ENCODE measurements around the gene SOX6. TPM values are rescaled to one million over a fixed set of nuclear protein-coding genes. Genes with fewer than 3 reads are reported as not detected.

SOX6 gene
- total RNA-seq, 1 donor from 2014 or later, result 7.6 TPM

DNA sequence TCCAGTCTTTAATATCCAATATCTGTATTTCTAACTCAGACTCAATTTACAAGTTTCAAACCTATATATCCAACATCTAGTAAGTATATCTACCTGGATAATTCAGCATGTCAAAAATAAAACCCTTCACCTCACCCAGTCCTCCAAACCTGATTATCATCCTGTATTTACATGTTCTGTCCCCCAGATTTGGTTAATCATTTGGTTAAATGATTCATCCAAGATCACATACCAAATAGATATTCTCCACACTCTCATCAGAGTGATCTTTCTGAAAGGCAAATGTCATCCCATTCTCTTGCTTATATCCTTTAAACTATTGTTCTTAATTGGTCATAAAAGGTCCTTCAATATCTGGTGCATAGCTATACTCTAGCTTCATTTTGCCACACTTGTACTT, 199.0 kb downstream of the SOX6 start:
- Histone ChIP-seq H3K79me2 (ENCODE audit: low read depth) (no peaks in the 10 kb centered on the region), H2AFZ (replicated peaks) (no peak overlapping the region), H3K27ac (no peak overlapping the region), H3K9me3 (ENCODE audit: low read depth) (no peaks in the 10 kb centered on the region), H3K9ac (no peak overlapping the region), H3F3A (ENCODE audit: low read depth) (no peaks in the 10 kb centered on the region), H4K20me1 (ENCODE audit: low read depth) (no peaks in the 10 kb centered on the region), H3K4me3 (no peak overlapping the region), H3K4me1 (peaks cover 4% of the 10 kb centered on the region), H3K36me3 (no peaks in the 10 kb centered on the region), H3K27me3 (no peaks in the 10 kb centered on the region), H3K4me2 (no peak overlapping the region)
- TF ChIP-seq EZH2 (IDR thresholded peaks at IDR 0.05), result no peak
- no peak for TF ChIP-seq EZH2phosphoT487 (IDR thresholded peaks at IDR 0.05)
- TF ChIP-seq, protein P1, sequence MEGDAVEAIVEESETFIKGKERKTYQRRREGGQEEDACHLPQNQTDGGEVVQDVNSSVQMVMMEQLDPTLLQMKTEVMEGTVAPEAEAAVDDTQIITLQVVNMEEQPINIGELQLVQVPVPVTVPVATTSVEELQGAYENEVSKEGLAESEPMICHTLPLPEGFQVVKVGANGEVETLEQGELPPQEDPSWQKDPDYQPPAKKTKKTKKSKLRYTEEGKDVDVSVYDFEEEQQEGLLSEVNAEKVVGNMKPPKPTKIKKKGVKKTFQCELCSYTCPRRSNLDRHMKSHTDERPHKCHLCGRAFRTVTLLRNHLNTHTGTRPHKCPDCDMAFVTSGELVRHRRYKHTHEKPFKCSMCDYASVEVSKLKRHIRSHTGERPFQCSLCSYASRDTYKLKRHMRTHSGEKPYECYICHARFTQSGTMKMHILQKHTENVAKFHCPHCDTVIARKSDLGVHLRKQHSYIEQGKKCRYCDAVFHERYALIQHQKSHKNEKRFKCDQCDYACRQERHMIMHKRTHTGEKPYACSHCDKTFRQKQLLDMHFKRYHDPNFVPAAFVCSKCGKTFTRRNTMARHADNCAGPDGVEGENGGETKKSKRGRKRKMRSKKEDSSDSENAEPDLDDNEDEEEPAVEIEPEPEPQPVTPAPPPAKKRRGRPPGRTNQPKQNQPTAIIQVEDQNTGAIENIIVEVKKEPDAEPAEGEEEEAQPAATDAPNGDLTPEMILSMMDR (IDR thresholded peaks at IDR 0.05), result no peak
- DNase-seq (ENCODE audit: low spot score), result no peak
- Mint-ChIP-seq H3K4me1 (peaks cover 14% of the 10 kb centered on the region), H3K27me3 (ENCODE audit: insufficient read depth, low read depth) (no peaks in the 10 kb centered on the region), H3K4me3 (no peak overlapping the region), H3K9me3 (no peaks in the 10 kb centered on the region), H3K36me3 (no peaks in the 10 kb centered on the region), H3K27ac (no peak overlapping the region)

DNA sequence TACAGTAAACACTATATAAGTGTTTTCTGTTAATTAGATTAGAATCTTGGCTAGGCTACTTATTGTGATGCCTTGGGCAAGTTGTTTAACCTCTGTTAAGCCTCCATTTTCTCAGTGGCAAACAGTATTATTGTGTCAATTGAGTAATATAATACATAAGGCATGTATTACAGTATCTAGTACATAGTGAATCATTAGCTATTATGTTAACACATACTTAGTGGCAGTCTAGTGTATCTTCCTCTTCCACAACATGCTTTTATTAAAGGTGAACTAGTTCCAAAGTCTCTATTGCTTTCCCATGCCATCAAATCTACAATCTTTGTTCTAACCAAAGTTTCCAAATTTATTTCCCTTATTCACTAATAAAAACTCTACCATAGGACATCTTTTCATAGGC, 200.9 kb downstream of the SOX6 start:
- H3K27me3 ChIP-seq, result no peaks in the 10 kb centered on the region
- H3F3A ChIP-seq (ENCODE audit: low read depth), result no peaks in the 10 kb centered on the region
- Mint-ChIP-seq H3K27me3 (ENCODE audit: insufficient read depth, low read depth) (no peaks in the 10 kb centered on the region), H3K4me3 (no peak overlapping the region), H3K27ac (no peak overlapping the region), H3K4me1 (peaks cover 18% of the 10 kb centered on the region), H3K36me3 (no peaks in the 10 kb centered on the region), H3K9me3 (no peaks in the 10 kb centered on the region)
- H3K4me2 ChIP-seq, result no peak overlapping the region
- no peak overlapping the region for H2AFZ ChIP-seq (replicated peaks)
- no peak overlapping the region for H3K27ac ChIP-seq
- H3K4me3 ChIP-seq, result no peak overlapping the region
- no peaks in the 10 kb centered on the region for H3K36me3 ChIP-seq
- no peak overlapping the region for H3K9ac ChIP-seq
- H3K9me3 ChIP-seq (ENCODE audit: low read depth), result no peaks in the 10 kb centered on the region
- no peaks in the 10 kb centered on the region for H3K79me2 ChIP-seq (ENCODE audit: low read depth)
- no peaks in the 10 kb centered on the region for H3K4me1 ChIP-seq
- no peaks in the 10 kb centered on the region for H4K20me1 ChIP-seq (ENCODE audit: low read depth)
- TF ChIP-seq, protein P1 (IDR thresholded peaks at IDR 0.05), result no peak
- TF ChIP-seq EZH2phosphoT487 (IDR thresholded peaks at IDR 0.05) (no peak), EZH2 (IDR thresholded peaks at IDR 0.05) (no peak)
- DNase-seq (ENCODE audit: low spot score), result no peak

DNA sequence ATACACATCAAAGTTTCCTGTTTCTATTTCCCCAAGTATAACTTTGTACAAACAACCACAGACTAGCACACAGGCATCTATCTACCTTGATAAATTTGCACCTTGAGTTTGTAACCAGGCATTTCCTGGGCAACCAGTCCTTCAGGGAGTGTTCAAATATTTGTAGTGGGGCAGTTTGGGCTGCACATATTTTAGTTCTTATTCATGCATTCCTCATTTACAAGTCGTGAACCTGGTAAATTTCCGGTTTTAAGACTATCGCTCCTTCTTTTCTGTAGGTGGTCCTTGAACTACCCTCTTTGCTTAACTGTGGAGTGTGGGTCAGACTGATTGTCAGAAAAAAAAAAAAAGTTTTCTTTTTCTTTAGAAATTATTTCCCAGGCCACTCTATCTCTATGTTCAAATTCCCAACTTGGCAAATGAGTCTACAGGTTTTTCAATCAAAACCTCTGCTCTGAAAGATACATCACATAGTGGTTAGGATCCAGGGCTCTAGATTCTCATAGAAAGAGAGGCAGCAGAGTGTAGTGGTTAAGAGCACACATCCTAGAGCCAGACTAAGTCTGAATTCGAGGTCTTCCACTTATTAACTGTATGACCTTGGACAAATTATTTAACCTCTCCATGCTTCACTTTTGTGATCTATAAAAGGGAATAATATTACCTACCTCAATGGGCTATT, 201.5 kb downstream of the SOX6 start:
- H3K4me3 Mint-ChIP-seq, result no peak overlapping the region
- H3K27me3 Mint-ChIP-seq (ENCODE audit: insufficient read depth, low read depth), result no peaks in the 10 kb centered on the region
- H3K9ac ChIP-seq, result no peak overlapping the region
- DNase-seq (ENCODE audit: low spot score), result no peak
- no peak overlapping the region for H3K4me2 ChIP-seq
- H3K4me1 ChIP-seq, result peaks cover 4% of the 10 kb centered on the region
- H3K4me1 Mint-ChIP-seq, result peaks cover 21% of the 10 kb centered on the region
- H4K20me1 ChIP-seq (ENCODE audit: low read depth), result no peaks in the 10 kb centered on the region
- H3K36me3 Mint-ChIP-seq, result no peaks in the 10 kb centered on the region
- H3K27me3 ChIP-seq, result no peaks in the 10 kb centered on the region
- no peaks in the 10 kb centered on the region for H3K36me3 ChIP-seq
- H3F3A ChIP-seq (ENCODE audit: low read depth), result no peaks in the 10 kb centered on the region
- H3K9me3 ChIP-seq (ENCODE audit: low read depth), result no peaks in the 10 kb centered on the region
- no peak for TF ChIP-seq EZH2phosphoT487 (IDR thresholded peaks at IDR 0.05)
- TF ChIP-seq, protein P1 (IDR thresholded peaks at IDR 0.05), result no peak
- no peak for TF ChIP-seq EZH2 (IDR thresholded peaks at IDR 0.05)
- H3K9me3 Mint-ChIP-seq, result no peaks in the 10 kb centered on the region
- H3K27ac ChIP-seq, result no peak overlapping the region
- H2AFZ ChIP-seq (replicated peaks), result no peak overlapping the region
- no peak overlapping the region for H3K27ac Mint-ChIP-seq
- H3K79me2 ChIP-seq (ENCODE audit: low read depth), result no peaks in the 10 kb centered on the region
- H3K4me3 ChIP-seq, result no peak overlapping the region
